ENCODE results near the gene GINS3. TPM values are rescaled to one million over a fixed set of nuclear protein-coding genes. Genes with fewer than 3 reads are reported as not detected.

Gene GINS3
- total and polyA plus RNA-seq, 2 experiments from 2014 or later = 8.8 to 17.8 TPM

GRCh38 chr16:58422809-58423208 is 30.5 kb downstream of the GINS3 start:
- Mint-ChIP-seq H3K36me3 (ENCODE audit: low read depth) (no peaks in the 10 kb centered on the region), H3K4me1 (peaks cover 27% of the 10 kb centered on the region), H3K27ac (no peak overlapping the region), H3K4me3 (no peak overlapping the region), H3K27me3 (ENCODE audit: insufficient read depth, low read depth, poor library complexity) (peaks cover 6% of the 10 kb centered on the region), H3K9me3 (no peaks in the 10 kb centered on the region)
- no peak for ATAC-seq
- H3K9me2 ChIP-seq (ENCODE audit: insufficient read depth) = no peaks in the 10 kb centered on the region
- H3F3A ChIP-seq (replicated peaks; ENCODE audit: low read depth) = no peaks in the 10 kb centered on the region
- H3K27ac ChIP-seq (ENCODE audit: low read depth) = no peak overlapping the region
- H3K4me1 ChIP-seq (ENCODE audit: insufficient read depth) = peaks cover 3% of the 10 kb centered on the region
- no peaks in the 10 kb centered on the region for H3K36me3 ChIP-seq (ENCODE audit: insufficient read depth)
- H3K4me2 ChIP-seq = no peak overlapping the region
- no peak overlapping the region for H2AFZ ChIP-seq
- H4K20me1 ChIP-seq (replicated peaks; ENCODE audit: insufficient read depth) = no peaks in the 10 kb centered on the region
- no peaks in the 10 kb centered on the region for H3K79me2 ChIP-seq (replicated peaks; ENCODE audit: insufficient read depth)
- no peaks in the 10 kb centered on the region for H3K27me3 ChIP-seq (ENCODE audit: insufficient read depth)
- H3K4me3 ChIP-seq = no peak overlapping the region
- TF ChIP-seq CREB1 (CRISPR knock-in tag; IDR thresholded peaks at IDR 0.05; ENCODE audit: low read depth) (no peak), EZH2phosphoT487 (IDR thresholded peaks at IDR 0.05; ENCODE audit: unreplicated experiment) (no peak)
- DNase-seq (ENCODE audit: low spot score) = no peak

- Histone ChIP-seq H3K9me2 (ENCODE audit: insufficient read depth) (no peaks in the 10 kb centered on the region), H3K4me3 (no peak overlapping the region), H3K4me1 (ENCODE audit: insufficient read depth) (peaks cover 4% of the 10 kb centered on the region; the same call in 1 of the 2 replicates), H3F3A (replicated peaks; ENCODE audit: low read depth) (no peaks in the 10 kb centered on the region), H2AFZ (no peak overlapping the region), H3K27ac (ENCODE audit: low read depth) (no peak overlapping the region), H3K36me3 (ENCODE audit: insufficient read depth) (no peaks in the 10 kb centered on the region), H3K4me2 (no peak overlapping the region), H3K79me2 (replicated peaks; ENCODE audit: insufficient read depth) (no peaks in the 10 kb centered on the region), H4K20me1 (replicated peaks; ENCODE audit: insufficient read depth) (no peaks in the 10 kb centered on the region), H3K27me3 (ENCODE audit: insufficient read depth) (no peaks in the 10 kb centered on the region)
- Mint-ChIP-seq H3K36me3 (ENCODE audit: low read depth) (no peaks in the 10 kb centered on the region), H3K9me3 (no peaks in the 10 kb centered on the region), H3K4me3 (no peak overlapping the region), H3K4me1 (peaks cover 14% of the 10 kb centered on the region), H3K27me3 (ENCODE audit: insufficient read depth, low read depth, poor library complexity) (peaks cover 2% of the 10 kb centered on the region), H3K27ac (no peak overlapping the region)
- ATAC-seq (no peak), DNase-seq (ENCODE audit: low spot score) (no peak)
- TF ChIP-seq POLR2AphosphoS5 (IDR thresholded peaks at IDR 0.05; ENCODE audit: low read depth) = no peak
- no peak for TF ChIP-seq REST (IDR thresholded peaks at IDR 0.05; ENCODE audit: unreplicated experiment)
- TF ChIP-seq STAT1 (IDR thresholded peaks at IDR 0.05; ENCODE audit: unreplicated experiment) = no peak
- TF ChIP-seq ZNF331 (CRISPR knock-in tag; IDR thresholded peaks at IDR 0.05; ENCODE audit: low read depth) = no peak
- no peak for TF ChIP-seq CTCF (conservative IDR thresholded peaks at IDR 0.05; ENCODE audit: low read depth in 2 of 2)
- TF ChIP-seq ZNF114 (CRISPR knock-in tag; IDR thresholded peaks at IDR 0.05) = no peak
- no peak for TF ChIP-seq ZNF462 (CRISPR knock-in tag; IDR thresholded peaks at IDR 0.05)
- TF ChIP-seq JUNB (IDR thresholded peaks at IDR 0.05; ENCODE audit: unreplicated experiment) = no peak
These were observed 33.0 kb downstream of the GINS3 start for GRCh38 chr16:58425245-58425644.

Measured in GM23338 (cell line).